Endometrial microvascular endothelial cells (primary cell): ENCODE results near the gene VAPA. TPM values are rescaled to one million over a fixed set of nuclear protein-coding genes. Genes with fewer than 3 reads are reported as not detected.
"Not testable (repeated sequence)": the region's sequence is repeated elsewhere in the genome, so short reads cannot be mapped to it uniquely, and the experiment has no call there.

ENCODE experiments used
- in situ Hi-C: cut with HindIII; loops from 2 replicates; pipeline ENCODE4 v1.10.0; 2017; ENCODE audit warnings: low sequenced_read_pairs, low pct_unique_long_range_greater_than_20kb; ENCODE audit errors: inconsistent ontology term
- total RNA-seq: library from RNA; depleted of rRNA; stranded (reverse); fragments of >200 nt; gene quantifications from one replicate; pipeline ENCODE4 v1.2.3, GENCODE V29; 2015; ENCODE audit errors: inconsistent ontology term

Gene VAPA
- total RNA-seq, 1 donor from 2014 or later, result 218 TPM

DNA sequence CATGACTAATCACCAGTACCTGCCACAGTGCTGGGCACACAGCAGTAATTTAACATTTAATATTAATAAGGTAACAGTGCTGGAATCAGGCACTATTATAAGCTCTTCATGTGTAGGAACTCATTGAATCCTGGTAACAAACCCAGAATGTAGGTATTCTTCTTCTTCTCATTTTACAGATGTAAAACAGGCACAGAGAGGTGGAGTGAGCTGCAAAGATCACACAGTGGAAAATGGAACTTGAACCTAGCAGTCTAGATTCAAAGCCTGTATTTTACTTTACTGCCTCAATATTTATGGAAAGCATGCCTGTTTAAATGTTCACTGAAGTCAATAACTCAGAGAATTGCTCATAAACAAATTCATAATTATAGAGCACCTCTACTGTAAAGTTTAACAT is 3.7 kb upstream of the VAPA start:
- in situ Hi-C loops, result no loop called here

DNA sequence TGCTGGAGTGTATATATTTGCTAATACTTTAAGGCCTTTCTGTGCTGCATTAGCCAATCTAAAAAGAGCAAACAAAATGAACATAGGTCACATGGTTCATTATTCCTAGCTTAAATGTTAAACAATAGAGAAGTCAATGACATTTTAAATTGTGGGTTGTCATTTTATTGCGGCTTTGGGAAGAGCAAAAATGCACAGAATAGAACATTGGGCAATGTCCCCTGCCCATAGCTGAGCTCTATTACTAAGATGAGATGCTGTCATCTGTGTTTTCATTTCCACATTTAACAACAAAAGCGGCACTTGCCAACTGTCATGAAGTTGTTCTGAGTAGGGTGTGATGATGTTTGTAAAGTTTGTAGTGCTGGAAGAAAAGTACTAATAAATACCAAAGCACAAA is 3.2 kb upstream of the VAPA start:
- in situ Hi-C loops, result no loop called here

DNA sequence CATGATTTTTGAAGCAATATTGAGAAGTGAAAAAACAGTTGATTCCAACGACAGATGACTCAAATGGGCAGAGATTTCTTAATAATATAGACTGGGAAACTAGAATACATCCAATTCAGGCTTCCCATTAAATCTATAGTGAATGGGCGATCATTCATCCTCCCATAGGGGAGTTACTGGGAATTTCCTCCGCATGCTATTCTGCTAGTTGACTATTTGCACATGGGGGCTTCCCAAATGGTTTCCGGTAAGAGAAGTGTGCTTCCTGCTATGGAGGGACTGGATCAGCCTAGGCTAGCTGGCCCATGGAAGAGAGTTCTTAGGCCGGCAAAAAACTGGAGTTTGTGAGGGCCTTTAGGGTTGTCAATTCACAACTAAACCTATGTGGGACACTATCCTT is 2.6 kb upstream of the VAPA start:
- in situ Hi-C loops, result no loop called here

DNA sequence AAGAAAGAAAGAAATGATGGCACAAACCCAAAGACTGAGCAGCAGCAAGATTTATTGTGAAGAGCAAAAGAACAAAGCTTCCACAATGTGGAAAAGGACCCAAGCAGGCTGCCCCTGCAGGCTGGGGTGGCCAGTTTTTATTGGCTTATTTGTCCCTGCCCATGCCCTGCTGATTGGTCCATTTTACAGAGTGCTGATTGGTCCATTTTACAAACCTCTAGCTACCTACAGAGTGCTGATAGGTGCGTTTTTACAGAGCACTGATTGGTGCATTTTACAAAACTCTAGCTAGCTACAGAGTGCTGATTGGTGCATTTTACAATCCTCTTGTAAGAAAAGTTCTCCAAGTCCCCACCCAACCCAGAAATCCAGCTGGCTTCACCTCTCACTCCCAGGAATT is 1.5 kb upstream of the VAPA start:
- in situ Hi-C loops, result not testable (repeated sequence)

DNA sequence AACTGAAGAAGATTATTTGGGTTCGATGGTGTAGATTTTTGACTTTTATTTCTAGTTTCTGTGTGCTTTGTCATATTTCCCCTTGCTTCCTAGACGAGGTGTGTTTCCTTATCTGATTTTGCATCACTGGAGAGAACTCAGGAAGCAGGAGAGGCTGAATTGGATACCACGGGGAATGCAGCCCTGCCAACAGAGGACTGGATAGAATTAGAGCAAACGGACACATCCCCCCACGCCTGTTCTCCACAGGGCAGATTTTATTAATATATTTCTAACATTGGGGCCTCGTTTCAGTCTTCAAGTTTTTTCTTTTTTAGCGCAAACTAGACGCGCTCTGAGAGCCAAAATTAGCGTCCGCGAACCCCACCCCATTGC is 678 bp upstream of the VAPA start:
- in situ Hi-C loops, result no loop called here

DNA sequence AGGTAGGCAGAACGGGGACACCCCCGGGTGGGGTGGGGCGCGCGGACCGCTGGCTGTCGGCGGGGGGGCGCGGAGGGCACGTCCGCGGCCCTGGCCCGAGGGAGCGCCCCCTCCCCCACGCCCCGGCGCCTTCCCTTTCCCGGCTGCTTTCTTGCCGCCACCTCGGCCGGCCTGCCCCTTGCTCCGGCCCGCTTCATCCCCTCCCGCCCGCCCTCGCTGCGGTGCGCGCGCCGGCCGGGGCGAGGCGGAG is 443 bp downstream of the VAPA start:
- in situ Hi-C loops, result no loop called here

DNA sequence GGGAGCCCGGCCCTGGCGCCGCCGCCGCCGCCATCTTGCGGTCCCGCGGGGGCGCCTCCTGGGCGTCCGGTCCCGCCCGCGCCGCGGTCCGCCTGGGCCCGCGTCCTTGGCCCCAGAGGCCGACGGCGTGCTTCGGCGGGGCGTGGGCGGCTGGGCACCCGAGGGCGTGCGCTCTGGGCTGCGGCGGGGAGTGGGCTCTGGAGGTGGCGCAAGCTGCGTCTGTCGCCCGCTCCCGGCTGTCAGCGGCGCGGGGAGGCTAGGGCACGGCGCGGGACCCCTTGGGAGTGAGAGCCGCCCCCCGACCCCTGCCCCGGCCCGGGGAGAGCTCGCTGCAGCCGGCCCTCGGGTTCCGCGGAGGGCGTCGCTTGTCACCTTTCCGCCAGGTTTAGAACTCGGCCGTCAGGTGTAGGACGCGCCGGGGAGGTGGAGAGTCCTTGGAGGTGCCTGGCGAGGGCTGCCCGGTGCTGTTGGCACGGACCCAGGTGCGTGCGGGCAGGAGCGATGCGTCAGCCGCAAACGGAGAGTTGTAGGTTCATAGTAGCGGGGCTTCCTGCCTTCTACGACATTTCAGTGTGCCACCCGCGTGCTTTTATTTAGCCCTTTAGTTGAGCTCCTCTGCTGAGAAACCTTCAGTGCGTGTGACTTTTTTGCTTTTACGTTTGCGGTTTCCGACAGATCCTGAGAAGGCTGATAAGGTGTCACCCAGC is 921 bp downstream of the VAPA start:
- in situ Hi-C loops, result no loop called here

DNA sequence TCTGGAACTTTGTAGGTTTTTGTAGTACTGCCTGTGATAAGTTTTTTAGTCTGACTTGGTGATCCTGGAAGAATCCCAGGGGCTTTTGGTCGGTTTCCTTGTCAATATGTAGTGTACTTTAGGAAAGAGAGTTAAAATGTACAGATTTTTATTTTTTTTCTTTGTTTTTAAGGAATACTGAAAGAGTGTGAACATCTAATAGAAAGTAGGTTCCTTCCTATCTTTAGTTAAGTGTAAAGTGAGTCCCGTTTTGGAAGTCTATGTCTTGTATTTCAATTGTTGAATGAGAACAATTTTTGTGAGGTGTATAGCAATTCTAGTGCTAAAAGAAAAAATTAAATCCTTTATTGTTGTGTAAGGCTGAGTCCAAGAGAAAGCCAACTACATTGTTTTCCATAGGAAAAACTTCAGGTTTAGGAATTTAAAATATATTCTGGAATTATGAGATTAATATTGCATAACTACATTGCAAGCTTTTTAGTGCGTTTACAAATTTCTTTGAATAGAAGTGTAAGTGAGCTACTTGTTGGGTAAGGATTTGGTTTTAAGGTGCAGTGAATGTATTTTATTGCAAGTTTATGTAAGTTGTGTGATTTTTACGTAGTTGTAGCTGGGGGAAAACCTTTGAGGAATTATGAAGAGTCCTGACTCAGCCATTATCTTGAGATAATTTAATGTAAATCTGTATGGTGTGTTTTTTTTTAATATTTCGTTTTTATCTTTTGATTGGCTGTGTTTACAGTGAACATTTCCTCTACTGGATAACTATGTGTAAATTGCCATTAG is 1.7 kb downstream of the VAPA start:
- in situ Hi-C loops, result no loop called here

DNA sequence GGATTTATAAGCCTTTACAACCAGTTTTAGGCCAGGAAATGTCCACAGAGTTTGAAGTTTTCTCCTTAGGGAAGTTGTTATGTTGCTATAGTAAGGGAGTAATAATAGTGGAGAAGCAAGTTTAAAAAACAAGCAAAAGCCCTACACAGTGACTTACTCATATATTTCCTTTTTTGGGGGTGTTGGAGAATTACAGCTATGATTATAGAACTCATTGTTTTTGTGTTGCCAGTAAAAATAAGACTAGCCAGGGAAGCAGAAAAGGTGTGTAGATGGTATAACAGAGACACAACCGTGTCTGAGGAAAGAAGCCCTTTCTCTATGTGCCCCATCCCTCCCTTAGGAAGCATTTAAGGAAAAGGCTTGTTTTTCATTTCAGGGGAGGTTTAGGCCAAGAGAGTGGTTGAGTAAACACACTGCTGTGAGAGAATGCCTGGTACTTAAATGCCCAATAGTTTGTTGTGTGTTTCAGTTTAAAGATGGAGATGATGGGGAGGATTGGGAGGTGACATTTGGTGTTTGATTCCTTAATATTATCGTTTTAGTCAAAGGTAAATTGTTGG is 2.3 kb downstream of the VAPA start:
- in situ Hi-C loops, result no loop called here

DNA sequence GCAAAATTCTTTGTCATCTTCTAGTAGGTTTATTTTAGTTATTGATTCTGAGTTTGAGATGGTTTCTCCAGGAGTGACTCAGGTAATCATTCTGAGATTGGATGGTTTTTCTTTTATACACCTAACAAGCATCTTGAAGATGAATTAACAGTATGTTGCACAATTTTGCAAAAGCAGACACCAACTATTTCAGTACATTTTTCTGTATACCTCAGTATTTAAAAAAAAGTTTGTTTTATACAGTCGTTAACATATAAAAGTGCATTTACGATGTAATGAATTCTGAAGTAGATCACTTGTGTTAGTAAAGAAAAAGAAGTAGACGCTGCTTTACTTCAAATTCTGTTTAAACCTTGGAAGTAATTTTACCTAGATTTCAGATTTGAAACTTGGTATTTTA is 3.0 kb downstream of the VAPA start:
- in situ Hi-C loops, result no loop called here

DNA sequence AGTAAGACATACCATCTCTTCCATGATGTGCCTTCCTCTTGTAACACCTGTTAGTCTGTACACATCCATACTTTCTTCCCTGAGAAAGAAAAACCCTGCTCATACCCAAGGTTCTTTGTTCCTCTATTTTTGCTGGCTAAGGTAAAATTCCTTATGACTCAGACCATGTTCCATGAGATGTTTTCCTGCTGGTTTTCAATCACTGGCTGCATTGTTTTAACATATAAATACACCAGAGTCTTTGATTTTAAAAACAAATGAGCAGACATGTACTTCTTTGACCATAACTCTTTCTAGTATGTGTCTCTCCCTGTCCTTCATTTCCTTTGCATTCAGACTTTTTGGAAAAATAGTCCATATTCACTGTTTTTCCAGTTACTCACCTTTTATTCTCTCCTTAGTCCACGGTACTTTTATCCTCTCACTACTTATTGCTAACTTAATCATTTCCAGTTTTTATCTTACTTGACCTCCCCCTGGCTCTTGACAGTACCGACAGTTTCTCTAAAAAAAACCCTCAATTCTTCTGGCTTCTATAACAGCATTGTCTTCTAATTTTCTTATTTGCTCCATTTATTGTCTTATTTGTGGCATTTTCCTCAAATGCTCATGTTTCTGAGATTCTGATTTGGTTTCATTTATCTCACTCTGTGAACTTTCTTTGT is 4.3 kb downstream of the VAPA start:
- in situ Hi-C loops, result no loop called here

DNA sequence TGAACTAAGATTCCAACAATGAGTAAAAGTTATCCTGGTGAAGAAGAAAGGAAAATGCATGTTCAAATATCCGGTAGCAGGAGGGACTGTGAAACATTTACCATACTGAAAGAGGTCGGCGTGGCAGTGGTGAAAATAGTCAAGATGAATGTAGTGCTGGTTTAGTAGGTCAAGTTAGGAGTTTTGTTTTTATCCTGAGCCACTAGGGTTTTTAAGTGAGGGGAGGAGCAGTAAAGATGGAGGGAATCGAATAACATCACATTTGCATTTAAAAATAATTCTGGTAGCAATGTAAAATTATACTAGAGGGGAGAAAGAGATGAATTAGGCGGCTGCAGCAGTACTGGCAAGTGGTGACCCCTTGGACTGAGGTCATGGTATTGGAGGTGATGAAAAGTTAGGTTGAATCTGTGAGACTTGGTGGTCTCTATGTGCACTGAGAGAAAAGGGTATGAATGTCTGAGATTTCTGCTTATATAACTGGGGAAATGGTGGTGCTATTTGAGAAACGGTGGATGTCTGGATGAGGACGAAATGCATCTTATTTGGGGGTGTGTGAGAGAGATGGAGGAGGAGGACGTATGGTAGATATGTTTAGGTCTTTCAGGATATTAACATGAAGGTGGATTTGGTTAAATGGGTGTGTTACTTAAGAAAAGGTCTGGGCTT is 5.9 kb downstream of the VAPA start:
- in situ Hi-C loops, result no loop called here

DNA sequence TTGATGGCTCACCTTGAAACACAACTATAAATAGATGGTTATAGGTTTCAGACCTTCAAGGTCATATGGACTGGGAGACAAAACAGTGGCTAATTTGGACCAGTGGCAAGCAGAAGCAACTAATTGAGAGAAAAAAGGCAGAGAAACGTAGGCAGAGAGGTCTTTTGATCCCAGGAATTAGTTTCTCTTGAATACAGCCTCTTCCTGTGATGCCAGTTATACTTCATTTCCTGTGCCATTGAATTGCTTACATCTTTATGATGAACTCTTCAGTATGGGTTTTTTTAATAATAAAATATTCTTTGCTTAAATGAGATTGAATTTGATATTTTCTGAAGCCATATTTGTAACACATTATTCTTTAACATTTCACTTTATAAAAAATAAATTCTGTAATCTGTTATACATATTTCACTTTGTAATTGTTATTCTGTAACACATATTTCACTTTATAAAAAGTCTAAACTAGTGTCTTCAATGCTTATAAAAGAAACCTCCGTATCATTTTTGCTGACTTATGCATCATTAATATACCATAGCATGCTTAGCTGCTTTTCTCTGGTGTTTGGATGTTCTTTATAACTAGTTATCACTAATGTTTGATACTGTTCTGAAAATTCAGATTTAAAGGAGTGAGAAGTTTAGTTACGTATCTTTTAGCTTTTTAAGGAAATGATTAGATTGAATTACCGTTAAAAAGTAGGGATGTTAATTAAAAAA is 8.9 kb downstream of the VAPA start:
- in situ Hi-C loops, result no loop called here

DNA sequence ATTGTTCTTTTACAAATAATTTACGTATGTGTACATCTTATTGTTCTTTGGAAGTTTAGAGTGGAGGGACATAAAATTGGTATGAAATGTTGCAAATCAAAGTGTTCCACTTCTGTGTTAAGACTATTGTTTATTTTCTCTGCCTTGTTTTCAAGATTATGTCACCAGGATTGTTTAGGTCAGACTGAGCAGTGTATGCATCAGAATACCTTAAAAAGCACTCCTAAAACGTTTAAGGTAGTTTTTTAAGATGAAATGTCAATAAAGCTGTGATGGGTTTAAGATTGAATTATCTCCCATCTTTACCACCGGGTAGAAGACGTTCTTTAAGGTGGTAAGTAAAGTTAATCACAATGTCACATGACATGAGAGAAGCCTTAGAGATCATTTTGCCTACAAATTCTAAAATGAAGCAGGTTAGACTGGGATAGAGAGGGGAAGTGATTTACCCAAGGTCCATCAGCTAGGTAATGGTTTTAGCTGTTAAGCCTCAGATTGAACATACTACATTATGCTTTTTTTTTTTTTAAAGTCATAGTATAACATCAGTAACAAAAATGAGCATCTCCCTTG is 10.6 kb downstream of the VAPA start:
- in situ Hi-C loops, result no loop called here

DNA sequence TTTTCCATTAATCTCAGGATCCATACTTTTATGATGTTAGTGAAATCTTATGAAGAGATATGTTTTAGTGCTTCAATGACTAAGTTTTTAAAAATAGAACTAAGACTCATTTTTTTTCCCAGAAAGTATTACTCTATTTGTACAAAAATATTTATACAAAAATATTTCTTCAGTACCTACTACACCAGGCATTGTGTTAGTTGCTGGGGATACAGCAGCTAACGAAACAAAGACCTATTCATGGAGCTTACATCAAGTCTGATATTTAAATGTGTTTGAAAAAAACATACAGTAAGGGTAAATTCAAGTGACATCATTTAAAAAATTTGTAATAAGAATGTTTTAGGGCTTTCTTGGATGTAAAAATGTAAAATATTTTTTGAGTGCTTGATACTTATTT is 11.6 kb downstream of the VAPA start:
- in situ Hi-C loops, result no loop called here

DNA sequence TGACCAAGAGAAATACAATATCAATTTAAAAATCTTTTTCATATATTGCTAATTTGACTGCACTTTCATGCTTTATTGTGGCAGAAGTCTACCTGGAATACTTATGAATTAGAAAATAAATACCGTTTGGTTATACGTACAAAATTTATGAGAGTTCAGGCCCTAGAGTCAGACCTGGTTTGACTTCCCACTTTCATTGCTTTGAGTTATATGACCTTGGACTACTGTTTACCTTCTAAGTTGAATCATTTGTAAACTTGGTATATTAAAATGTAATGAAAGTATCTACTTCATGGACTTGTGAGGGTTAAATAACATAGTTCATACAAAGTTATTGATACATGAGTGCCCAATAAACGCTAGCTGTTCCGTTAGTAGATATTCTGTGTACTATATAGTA is 12.0 kb downstream of the VAPA start:
- in situ Hi-C loops, result no loop called here

DNA sequence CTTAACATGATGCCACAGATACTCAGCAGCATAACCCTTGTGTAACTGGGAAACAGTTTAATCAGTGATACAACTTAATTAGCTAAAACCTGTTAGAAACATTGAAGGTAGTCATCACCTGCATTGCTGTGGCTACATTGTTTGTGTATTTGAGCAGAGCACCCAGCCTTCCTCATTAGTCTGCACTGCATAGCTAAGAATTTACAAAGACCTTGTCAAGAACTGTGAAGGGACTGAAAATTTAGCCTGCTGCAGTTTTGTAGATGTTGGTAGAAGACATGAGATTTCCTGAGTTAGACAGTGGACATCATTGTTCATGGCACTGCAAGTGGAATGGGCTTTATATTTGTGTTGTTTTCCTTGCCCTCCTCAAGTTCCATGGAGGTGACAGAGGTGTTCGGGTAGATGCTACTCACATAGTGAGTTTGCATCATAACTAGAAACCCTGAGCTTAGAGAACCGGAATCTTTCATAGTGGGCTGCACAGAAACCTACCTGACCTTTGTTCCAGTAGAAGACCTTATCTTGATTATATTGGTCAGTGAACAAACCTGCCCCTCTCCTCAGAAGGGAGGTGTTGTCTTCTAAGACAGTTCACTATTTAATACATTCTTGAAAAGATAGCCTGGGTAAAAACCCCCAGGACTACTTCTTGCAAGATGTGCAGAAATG is 12.5 kb downstream of the VAPA start:
- in situ Hi-C loops, result no loop called here

DNA sequence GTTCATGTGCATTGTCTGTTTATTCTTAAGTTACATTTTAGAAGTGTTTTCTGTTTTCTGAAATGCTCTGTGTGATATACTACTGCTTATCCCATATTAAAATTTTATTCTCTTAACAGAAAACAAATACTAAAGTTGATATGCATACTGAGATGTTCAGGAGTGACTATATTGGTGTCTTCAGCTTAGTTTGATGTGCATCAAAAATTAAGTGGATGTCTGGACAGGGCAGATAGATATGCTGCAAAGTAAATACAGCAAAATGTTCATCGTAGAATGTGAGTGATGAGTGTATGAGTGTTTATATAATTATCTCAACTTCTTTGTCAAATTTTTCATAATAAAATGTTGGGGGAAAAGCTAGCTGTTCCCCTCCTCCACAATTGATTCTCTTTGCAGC is 13.2 kb downstream of the VAPA start:
- in situ Hi-C loops, result no loop called here
